ENCODE results near the gene AP5S1. TPM values are rescaled to one million over a fixed set of nuclear protein-coding genes. Genes with fewer than 3 reads are reported as not detected.

Gene AP5S1
- polyA plus RNA-seq, 4 donors, result 8.5 to 14.7 (median 12.0) TPM

GRCh38 chr20:3873507-3873906 is 53.2 kb downstream of the AP5S1 start:
- Histone ChIP-seq H3K27me3 (ENCODE audit: control insufficient read depth in 3 of 3, insufficient read depth in 3 of 3, low read length in 3 of 3) (no peaks in the 10 kb centered on the region), H3K4me1 (ENCODE audit: control insufficient read depth in 3 of 3, insufficient read depth in 2 of 3, low read depth in 1 of 3, low read length in 2 of 3) (peaks cover 0 to 3% (median 0%) of the 10 kb centered on the region in 3 donors), H3K27ac (ENCODE audit: low read depth in 1 of 3, low read length in 2 of 3) (no peak overlapping the region), H3K4me3 (ENCODE audit: low read depth in 1 of 3, low read length in 3 of 3) (no peak overlapping the region), H3K9me3 (ENCODE audit: control insufficient read depth in 2 of 2, insufficient read depth in 1 of 2, low read depth in 1 of 2, low read length in 1 of 2) (no peaks in the 10 kb centered on the region), H3K36me3 (ENCODE audit: control insufficient read depth in 3 of 3, insufficient read depth in 2 of 3, low read depth in 1 of 3, low read length in 3 of 3) (peaks cover 4 to 62% (median 10%) of the 10 kb centered on the region in 3 donors)
- FAIRE-seq (no peak), DNase-seq (no peak)
- WGBS, 3 donors, result 96 to 98% (median 97%) methylated on average over 5 of the region's 5 CpGs

- no peak for FAIRE-seq
- H3K27me3 ChIP-seq (ENCODE audit: control insufficient read depth in 3 of 3, insufficient read depth in 3 of 3, low read length in 3 of 3), result no peaks in the 10 kb centered on the region
- DNase-seq, result no peak
- peaks cover 4 to 61% (median 10%) of the 10 kb centered on the region in 3 donors for H3K36me3 ChIP-seq (ENCODE audit: control insufficient read depth in 3 of 3, insufficient read depth in 2 of 3, low read depth in 1 of 3, low read length in 3 of 3)
- 64 to 88% (median 72%) methylated on average over 3 of the region's 3 CpGs for WGBS, 3 donors
- H3K9me3 ChIP-seq (ENCODE audit: control insufficient read depth in 2 of 2, insufficient read depth in 1 of 2, low read depth in 1 of 2, low read length in 1 of 2), result no peaks in the 10 kb centered on the region
- no peak overlapping the region for H3K4me3 ChIP-seq (ENCODE audit: low read depth in 1 of 3, low read length in 3 of 3)
- peaks cover 0 to 3% (median 0%) of the 10 kb centered on the region in 3 donors for H3K4me1 ChIP-seq (ENCODE audit: control insufficient read depth in 3 of 3, insufficient read depth in 2 of 3, low read depth in 1 of 3, low read length in 2 of 3)
- no peak overlapping the region for H3K27ac ChIP-seq (ENCODE audit: low read depth in 1 of 3, low read length in 2 of 3)
Measured at GRCh38 chr20:3874194-3874844, 54.0 kb downstream of the AP5S1 start.

- Histone ChIP-seq H3K4me3 (ENCODE audit: low read depth in 1 of 3, low read length in 3 of 3) (no peak overlapping the region), H3K27me3 (ENCODE audit: control insufficient read depth in 3 of 3, insufficient read depth in 3 of 3, low read length in 3 of 3) (no peaks in the 10 kb centered on the region), H3K4me1 (ENCODE audit: control insufficient read depth in 3 of 3, insufficient read depth in 2 of 3, low read depth in 1 of 3, low read length in 2 of 3) (no peaks in the 10 kb centered on the region), H3K27ac (ENCODE audit: low read depth in 1 of 3, low read length in 2 of 3) (no peak overlapping the region), H3K36me3 (ENCODE audit: control insufficient read depth in 3 of 3, insufficient read depth in 2 of 3, low read depth in 1 of 3, low read length in 3 of 3) (peaks cover 4 to 51% (median 10%) of the 10 kb centered on the region in 3 donors), H3K9me3 (ENCODE audit: control insufficient read depth in 2 of 2, insufficient read depth in 1 of 2, low read depth in 1 of 2, low read length in 1 of 2) (no peaks in the 10 kb centered on the region)
- DNase-seq (no peak), FAIRE-seq (no peak)
- WGBS, 3 donors, result 81 to 87% (median 86%) methylated on average over 9 of the region's 9 CpGs
Measured at GRCh38 chr20:3875378-3875974, 55.1 kb downstream of the AP5S1 start.

GRCh38 chr20:3876000-3876399 is 55.7 kb downstream of the AP5S1 start:
- 36 to 65% (median 64%) methylated on average over 1 of the region's 1 CpG for WGBS, 3 donors
- FAIRE-seq, result no peak
- no peak for DNase-seq
- no peak overlapping the region for H3K4me3 ChIP-seq (ENCODE audit: low read depth in 1 of 3, low read length in 3 of 3)
- H3K9me3 ChIP-seq (ENCODE audit: control insufficient read depth in 2 of 2, insufficient read depth in 1 of 2, low read depth in 1 of 2, low read length in 1 of 2), result no peaks in the 10 kb centered on the region
- peaks cover 4 to 50% (median 10%) of the 10 kb centered on the region in 3 donors for H3K36me3 ChIP-seq (ENCODE audit: control insufficient read depth in 3 of 3, insufficient read depth in 2 of 3, low read depth in 1 of 3, low read length in 3 of 3)
- H3K27ac ChIP-seq (ENCODE audit: low read depth in 1 of 3, low read length in 2 of 3), result no peak overlapping the region
- no peaks in the 10 kb centered on the region for H3K27me3 ChIP-seq (ENCODE audit: control insufficient read depth in 3 of 3, insufficient read depth in 3 of 3, low read length in 3 of 3)
- H3K4me1 ChIP-seq (ENCODE audit: control insufficient read depth in 3 of 3, insufficient read depth in 2 of 3, low read depth in 1 of 3, low read length in 2 of 3), result no peaks in the 10 kb centered on the region

DNA sequence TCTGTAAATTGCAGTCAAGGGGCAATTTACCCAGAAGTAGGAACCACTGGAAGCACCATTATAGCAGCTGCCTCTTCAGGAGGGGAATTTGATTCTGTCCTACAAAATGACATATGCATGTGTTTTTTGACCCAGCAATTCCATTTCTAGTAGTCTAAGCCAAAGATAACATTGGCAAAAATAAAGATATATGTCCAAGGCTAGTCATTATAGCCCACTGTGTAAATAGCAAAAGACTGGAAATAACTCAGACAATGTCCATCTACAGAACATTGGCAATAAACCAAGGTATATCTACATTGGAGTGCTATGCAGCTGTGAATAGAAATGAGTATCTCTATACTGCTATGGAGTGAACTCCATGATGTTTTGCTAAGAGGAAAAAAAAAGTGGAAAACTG is 56.3 kb downstream of the AP5S1 start:
- Histone ChIP-seq H3K27me3 (ENCODE audit: control insufficient read depth in 3 of 3, insufficient read depth in 3 of 3, low read length in 3 of 3) (no peaks in the 10 kb centered on the region), H3K27ac (ENCODE audit: low read depth in 1 of 3, low read length in 2 of 3) (no peak overlapping the region), H3K9me3 (ENCODE audit: control insufficient read depth in 2 of 2, insufficient read depth in 1 of 2, low read depth in 1 of 2, low read length in 1 of 2) (no peaks in the 10 kb centered on the region), H3K4me1 (ENCODE audit: control insufficient read depth in 3 of 3, insufficient read depth in 2 of 3, low read depth in 1 of 3, low read length in 2 of 3) (no peaks in the 10 kb centered on the region), H3K4me3 (ENCODE audit: low read depth in 1 of 3, low read length in 3 of 3) (no peak overlapping the region), H3K36me3 (ENCODE audit: control insufficient read depth in 3 of 3, insufficient read depth in 2 of 3, low read depth in 1 of 3, low read length in 3 of 3) (peaks cover 4 to 45% (median 5%) of the 10 kb centered on the region in 3 donors)
- DNase-seq (no peak), FAIRE-seq (no peak)

Other genes with a start within 250 kb of the AP5S1 start
- gene GFRA4, start 157.1 kb upstream of the AP5S1 start, polyA plus RNA-seq, result not detected
- gene ADAM33, start 138.5 kb upstream of the AP5S1 start, polyA plus RNA-seq, result 10 to 100 TPM in 1 of 4 donors, 1 to 10 TPM in 1, under 1 TPM in 2; 0.22 to 10.9 (median 3.9) TPM
- 1 to 10 TPM in 3 of 4 donors, under 1 TPM in 1; 0.22 to 6.3 (median 2.3) TPM for gene SIGLEC1, start 107.9 kb upstream of the AP5S1 start, polyA plus RNA-seq
- 1 to 10 TPM in 3 of 4 donors, not detected in 1; 2.7 to 9.7 (median 4.1) TPM for gene HSPA12B, start 87.9 kb upstream of the AP5S1 start, polyA plus RNA-seq
- gene ADISSP, start 52.8 kb upstream of the AP5S1 start, polyA plus RNA-seq, result 10 to 100 TPM in 3 of 4 donors, 1 to 10 TPM in 1; 5.8 to 38.4 (median 16.2) TPM
- gene SPEF1, start 39.1 kb upstream of the AP5S1 start, polyA plus RNA-seq, result under 1 TPM in 2 of 4 donors, not detected in 2; 0.03 to 0.06 TPM
- 10 to 100 TPM; 54.7 to 73.2 (median 60.5) TPM for gene CENPB, start 33.8 kb upstream of the AP5S1 start, polyA plus RNA-seq
- 10 to 100 TPM; 15.7 to 53.8 (median 20.3) TPM for gene CDC25B, start 24.2 kb upstream of the AP5S1 start, polyA plus RNA-seq
- gene MAVS, start 26.3 kb downstream of the AP5S1 start, polyA plus RNA-seq, result 10 to 100 TPM in 3 of 4 donors, 1 to 10 TPM in 1; 6.2 to 32.7 (median 21.5) TPM
- 10 to 100 TPM; 18.9 to 35.1 (median 22.9) TPM for gene PANK2, start 68.8 kb downstream of the AP5S1 start, polyA plus RNA-seq
- 1 to 10 TPM; 1.6 to 7.5 (median 2.8) TPM for gene RNF24, start 195.0 kb downstream of the AP5S1 start, polyA plus RNA-seq